Epithelial cell of proximal tubule (primary cell): ENCODE data around the gene KAT8. TPM values are rescaled to one million over a fixed set of nuclear protein-coding genes. Genes with fewer than 3 reads are reported as not detected.

Experiments
- DNase-seq: peaks from one replicate; pipeline ENCODE4 v3.0.0-alpha.2; 2011; ENCODE audit warnings: low read depth
- H3K4me3 ChIP-seq: 2 replicates; pipeline ENCODE4 v1.5.1; 2011; ENCODE audit warnings: low read depth, mild to moderate bottlenecking, low read length
- total RNA-seq: library from RNA; depleted of rRNA; stranded (reverse); fragments of >200 nt; gene quantifications from 2 replicates; pipeline ENCODE4 v1.2.3, GENCODE V29; 2015
- TF ChIP-seq, protein P1 (sequence below): conservative IDR thresholded peaks from 2 replicates; pipeline ENCODE4 v1.5.1; 2012; ENCODE audit warnings: low read depth, mild to moderate bottlenecking, low read length

Gene KAT8
- total RNA-seq, 1 donor from 2014 or later: 43.7 TPM

DNA sequence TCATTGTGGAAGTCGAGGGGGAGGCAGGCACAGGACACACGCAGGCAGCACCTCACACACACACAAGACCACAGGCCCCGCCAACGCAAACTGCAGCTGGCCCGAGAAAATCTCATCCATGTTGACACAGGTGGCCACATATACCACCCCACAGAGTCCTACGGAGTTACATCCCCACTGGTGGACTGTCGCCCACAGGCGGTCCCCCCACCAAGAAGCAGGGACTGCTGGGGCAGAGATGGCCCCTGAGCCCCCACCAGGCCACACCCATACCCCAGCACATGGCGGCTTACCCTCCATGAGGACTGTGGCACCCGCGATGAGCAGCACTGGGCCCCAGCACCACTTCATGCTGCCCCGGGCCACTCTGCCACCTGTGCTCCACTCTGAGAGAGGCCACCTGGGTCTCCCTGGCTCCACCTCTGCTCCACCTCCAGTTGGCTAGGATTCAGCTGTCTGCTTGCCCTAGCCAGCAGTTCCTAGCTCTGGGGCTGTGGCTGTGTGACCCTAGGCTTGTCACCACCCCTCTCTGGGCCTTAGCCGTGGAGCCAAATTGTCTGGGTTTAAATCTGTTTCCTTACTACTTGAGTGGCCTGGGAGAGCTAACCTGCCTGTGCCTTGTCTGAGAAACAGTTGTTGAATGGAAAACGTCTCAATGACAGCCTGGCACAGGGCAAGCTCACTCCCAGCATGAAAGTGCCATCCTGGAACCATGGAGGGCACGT, 28.8 kb upstream of the KAT8 start, which contains the start of gene PRSS53:
PRSS53 (minus strand) TSS at position 485 of the 725 bp plus-strand sequence; CDS start at position 351, 134 bp downstream.
- no peak within 1 kb of the TSS for H3K4me3 ChIP-seq
- no peak for DNase-seq
- TF ChIP-seq, protein P1, sequence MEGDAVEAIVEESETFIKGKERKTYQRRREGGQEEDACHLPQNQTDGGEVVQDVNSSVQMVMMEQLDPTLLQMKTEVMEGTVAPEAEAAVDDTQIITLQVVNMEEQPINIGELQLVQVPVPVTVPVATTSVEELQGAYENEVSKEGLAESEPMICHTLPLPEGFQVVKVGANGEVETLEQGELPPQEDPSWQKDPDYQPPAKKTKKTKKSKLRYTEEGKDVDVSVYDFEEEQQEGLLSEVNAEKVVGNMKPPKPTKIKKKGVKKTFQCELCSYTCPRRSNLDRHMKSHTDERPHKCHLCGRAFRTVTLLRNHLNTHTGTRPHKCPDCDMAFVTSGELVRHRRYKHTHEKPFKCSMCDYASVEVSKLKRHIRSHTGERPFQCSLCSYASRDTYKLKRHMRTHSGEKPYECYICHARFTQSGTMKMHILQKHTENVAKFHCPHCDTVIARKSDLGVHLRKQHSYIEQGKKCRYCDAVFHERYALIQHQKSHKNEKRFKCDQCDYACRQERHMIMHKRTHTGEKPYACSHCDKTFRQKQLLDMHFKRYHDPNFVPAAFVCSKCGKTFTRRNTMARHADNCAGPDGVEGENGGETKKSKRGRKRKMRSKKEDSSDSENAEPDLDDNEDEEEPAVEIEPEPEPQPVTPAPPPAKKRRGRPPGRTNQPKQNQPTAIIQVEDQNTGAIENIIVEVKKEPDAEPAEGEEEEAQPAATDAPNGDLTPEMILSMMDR: no peak

DNA sequence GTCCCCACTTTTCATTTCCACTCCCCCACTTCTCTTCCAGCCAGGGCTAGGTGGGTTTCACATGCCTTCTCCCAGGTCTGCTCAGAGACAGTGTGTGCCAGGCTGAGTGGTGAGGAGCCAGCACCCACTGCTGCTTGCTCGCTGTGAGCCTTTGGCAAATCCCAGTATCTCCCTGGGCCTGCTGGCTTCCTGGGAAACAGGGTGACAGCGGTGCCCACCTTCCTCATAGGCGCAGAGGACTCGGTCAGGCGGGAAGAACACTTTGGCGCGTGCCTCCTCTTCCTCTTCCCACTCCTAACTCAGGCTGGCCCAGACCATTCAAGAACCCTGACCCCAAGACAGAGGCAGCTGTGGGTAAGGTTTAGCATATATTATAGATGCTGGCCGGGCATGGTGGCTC, 28.3 kb upstream of the KAT8 start:
- TF ChIP-seq, protein P1: no peak
- no peak for DNase-seq
- no peak overlapping the region for H3K4me3 ChIP-seq

DNA sequence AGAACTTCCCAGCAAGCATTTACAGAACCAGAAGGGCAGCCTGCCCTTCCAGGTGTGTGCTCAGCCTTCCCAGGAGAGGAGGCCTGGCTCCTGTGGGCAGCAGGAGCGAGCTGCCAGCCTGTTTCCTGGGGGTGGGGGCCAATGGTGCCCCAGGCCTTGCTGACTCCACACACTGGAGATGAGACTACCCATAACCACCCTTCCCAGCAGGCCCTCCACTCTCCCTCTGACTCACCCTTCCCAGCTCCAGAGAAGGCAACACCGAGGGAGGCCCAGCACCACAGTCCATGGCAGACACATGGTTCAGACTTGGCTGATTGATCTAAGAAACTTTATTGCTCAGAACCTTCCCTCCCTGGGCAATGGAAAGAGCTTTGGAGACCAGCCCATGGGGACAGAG, 26.9 kb upstream of the KAT8 start:
- no peak overlapping the region for H3K4me3 ChIP-seq
- no peak for DNase-seq
- TF ChIP-seq, protein P1: no peak

DNA sequence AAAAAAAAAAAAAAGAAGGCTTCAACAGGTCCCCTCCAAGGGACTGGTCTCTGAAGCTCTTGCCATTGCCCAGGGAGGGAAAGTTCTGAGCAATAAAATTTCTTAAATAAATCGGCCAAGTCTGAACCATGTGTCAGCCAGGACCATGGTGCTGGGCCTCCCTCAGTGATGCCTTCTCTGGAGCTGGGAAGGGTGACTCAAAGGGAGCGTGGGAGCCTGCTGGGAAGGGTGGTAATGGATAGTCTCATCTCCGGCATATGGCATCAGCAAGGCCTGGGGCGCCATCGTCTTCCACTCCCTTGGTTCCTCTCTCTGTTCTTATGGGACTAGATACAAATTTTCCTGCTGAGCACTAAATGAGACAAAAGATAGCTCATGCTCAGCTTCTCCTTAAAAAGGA, 25.1 kb upstream of the KAT8 start:
- TF ChIP-seq, protein P1: no peak
- DNase-seq: no peak
- no peak overlapping the region for H3K4me3 ChIP-seq

DNA sequence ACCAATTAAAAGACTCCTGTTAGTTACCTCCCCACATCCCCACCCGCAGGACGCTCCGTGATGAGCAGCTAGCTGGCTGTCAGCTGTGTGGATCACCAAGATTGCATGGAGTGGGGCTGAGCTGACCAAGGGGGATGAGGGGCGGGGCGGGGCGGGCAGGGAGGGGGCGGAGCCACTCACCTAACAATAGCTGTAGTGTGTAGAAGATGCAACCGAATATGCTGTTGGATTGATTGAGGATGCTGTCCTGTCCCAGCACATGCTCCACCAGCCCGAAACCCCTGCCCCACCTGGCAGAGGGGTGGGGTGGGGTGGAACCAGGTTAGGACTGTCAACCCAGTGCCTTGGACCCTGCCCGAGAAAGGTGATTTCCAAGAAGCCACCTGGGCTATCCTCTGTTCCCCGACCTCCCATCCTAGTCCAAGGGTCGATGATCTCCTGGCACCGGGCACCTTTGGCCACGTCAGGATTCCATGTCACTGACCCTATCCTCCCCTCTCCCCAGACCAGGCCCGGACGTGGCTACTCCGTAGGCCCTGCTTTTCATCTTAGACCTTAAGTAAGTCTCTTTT, 24.2 kb upstream of the KAT8 start:
- peak overlapping the region; percentile 98 for H3K4me3 ChIP-seq
- no peak for DNase-seq
- TF ChIP-seq, protein P1: no peak

DNA sequence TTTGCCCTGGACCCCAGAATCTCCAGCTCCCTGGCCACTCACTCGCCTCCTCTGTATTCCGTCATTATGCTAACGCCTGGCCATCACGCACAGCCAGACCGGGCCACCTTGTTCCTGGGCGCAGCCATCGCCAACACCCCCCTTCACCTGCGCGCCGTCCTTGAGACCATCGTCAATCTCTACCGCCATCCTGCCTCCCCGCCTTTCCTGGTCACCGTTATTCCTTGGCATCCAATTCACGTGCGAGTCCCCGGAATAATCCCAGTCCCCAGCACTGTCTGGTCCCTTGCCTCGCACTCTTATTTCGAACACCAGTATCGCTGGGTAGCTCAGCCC, 23.4 kb upstream of the KAT8 start:
- TF ChIP-seq, protein P1: no peak
- no peak for DNase-seq
- H3K4me3 ChIP-seq: peak overlapping the region; percentile 98
